Measurements from ENCODE around the gene TOPBP1.

Gene TOPBP1

DNA sequence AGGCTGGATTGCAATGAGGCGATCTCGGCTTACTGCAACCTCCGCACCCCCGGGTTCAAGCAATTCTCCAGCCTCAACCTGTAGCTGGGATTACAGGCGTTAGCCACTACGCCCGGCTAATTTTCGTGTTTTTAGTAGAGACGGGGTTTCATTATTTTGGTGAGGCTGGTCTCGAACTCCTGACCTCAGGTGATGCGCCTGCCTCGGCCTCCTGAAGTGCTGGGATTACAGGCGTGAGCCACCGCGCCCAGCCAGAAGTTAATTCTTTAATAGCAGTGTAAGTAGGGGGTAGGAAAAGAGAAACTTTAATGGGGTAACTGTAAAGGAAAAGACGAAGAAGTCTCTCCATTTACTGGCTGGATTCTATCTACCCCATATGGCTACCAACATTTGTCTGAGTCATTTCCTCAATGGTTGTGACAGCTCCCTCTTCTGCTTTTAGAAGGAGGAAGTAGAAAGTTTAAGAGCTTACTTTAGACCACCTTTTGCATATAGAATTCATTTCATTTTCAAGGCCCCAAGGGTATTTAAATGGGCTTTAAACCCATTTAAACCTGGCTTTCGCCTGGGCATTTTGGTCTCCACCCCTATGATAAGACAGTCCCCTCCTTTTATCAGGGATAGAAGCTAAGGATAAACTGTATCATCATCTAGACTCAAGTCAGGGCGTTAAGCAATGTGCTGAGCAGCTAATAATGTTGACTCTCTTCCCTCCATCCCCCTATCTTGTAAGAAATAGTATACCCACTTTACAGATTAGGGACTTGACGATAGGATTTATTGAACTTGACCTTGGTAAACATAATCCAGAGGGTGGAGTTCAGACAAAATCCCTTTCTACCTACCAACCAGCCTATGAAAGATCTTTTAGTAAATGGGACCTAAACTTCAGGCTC, 89.3 kb downstream of the TOPBP1 start:
- FAIRE-seq (no peak), DNase-seq (ENCODE audit: insufficient read length, low spot score) (no peak)
- TF ChIP-seq, protein P1, sequence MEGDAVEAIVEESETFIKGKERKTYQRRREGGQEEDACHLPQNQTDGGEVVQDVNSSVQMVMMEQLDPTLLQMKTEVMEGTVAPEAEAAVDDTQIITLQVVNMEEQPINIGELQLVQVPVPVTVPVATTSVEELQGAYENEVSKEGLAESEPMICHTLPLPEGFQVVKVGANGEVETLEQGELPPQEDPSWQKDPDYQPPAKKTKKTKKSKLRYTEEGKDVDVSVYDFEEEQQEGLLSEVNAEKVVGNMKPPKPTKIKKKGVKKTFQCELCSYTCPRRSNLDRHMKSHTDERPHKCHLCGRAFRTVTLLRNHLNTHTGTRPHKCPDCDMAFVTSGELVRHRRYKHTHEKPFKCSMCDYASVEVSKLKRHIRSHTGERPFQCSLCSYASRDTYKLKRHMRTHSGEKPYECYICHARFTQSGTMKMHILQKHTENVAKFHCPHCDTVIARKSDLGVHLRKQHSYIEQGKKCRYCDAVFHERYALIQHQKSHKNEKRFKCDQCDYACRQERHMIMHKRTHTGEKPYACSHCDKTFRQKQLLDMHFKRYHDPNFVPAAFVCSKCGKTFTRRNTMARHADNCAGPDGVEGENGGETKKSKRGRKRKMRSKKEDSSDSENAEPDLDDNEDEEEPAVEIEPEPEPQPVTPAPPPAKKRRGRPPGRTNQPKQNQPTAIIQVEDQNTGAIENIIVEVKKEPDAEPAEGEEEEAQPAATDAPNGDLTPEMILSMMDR (IDR thresholded peaks at IDR 0.05; ENCODE audit: insufficient read depth, missing control alignments), result no peak

DNA sequence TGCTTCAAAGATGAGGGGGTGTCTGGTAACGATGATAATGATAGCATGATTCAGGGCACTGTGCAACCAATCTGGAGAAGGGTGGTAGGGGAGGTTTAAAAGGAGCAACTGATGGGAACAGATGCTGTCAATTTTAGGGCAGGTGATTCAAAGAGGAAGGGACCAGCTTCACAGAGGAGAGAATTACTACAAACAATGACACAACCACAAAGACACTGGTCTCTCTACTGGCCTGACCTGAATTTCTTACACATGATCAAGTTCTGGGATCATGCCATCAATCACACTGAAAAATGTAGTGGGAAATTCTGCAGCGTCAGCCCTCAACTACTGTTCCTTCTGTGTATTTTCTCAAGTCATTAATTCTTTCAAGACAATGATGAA, 90.8 kb downstream of the TOPBP1 start:
- no peak for DNase-seq (ENCODE audit: insufficient read length, low spot score)

DNA sequence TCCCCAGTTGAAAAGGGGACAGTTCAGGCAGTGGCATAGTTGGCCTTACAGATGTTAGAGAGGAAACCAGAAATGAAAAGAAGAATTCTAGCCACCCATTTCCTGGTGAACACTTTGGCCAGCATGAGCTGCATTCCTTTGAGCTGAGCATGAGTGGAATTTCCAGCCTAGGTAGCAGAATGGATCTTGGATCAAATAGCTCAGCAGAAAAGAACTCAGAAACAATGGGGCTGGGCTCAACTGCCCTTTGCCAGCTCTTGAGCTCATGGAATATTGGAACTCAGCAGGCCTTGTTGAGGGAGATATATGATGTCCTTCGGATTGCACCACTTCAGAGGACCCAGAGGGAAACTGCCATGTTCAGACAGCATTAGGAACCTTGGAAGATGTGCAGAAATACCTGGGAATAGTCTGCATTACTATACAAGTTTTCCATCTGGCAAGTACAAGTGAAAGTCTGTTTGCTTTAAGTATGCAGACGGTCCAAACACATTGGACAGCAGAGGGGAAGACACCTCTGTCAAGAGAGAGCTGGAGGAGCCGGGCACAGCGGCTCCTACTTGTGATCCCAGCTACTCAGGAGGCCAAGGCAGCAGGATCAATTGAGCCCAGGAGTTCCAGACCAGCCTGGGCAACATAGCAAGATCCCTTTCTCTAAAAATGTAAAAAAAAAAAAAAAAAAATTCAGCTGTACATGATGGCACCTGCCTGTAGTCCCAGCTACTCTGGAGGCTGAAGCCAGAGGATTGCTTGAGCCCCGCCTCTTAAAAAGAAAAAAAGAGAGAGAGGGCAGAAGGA, 91.4 kb downstream of the TOPBP1 start:
- TF ChIP-seq, protein P1 (IDR thresholded peaks at IDR 0.05; ENCODE audit: insufficient read depth, missing control alignments), result no peak
- DNase-seq (ENCODE audit: insufficient read length, low spot score) (no peak), FAIRE-seq (no peak)

More for the DNA sequence above, 90.8 kb downstream of the TOPBP1 start:
- TF ChIP-seq, protein P1 (IDR thresholded peaks at IDR 0.05; ENCODE audit: insufficient read depth, missing control alignments), result no peak
- no peak for FAIRE-seq

- no peak for DNase-seq (ENCODE audit: insufficient read length, low spot score)
- TF ChIP-seq, protein P1 (IDR thresholded peaks at IDR 0.05; ENCODE audit: insufficient read depth, missing control alignments), result no peak
- FAIRE-seq, result no peak
Measured at GRCh38 chr3:133568294-133569014, 93.3 kb downstream of the TOPBP1 start.

DNA sequence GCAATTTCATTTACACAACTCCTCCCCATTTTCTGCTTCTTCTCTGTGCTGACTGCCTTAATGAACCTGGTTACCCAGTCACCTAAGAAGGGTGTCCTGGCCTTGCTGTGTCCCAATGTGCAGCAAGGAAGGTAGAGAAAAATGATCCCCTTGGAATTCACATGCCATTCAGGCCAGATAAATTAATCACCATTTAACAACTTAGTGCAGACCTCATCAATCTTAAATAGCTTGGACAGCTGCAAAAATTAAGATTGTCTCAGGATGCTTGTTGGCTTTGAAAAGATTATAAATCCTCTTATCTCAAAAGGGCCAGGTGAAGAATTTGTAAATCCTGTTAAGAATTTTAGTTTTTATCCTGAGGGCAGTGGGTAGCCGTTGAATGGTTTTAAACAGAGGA, 97.9 kb downstream of the TOPBP1 start:
- DNase-seq (ENCODE audit: insufficient read length, low spot score) (no peak), FAIRE-seq (no peak)
- TF ChIP-seq, protein P1 (IDR thresholded peaks at IDR 0.05; ENCODE audit: insufficient read depth, missing control alignments), result no peak

DNA sequence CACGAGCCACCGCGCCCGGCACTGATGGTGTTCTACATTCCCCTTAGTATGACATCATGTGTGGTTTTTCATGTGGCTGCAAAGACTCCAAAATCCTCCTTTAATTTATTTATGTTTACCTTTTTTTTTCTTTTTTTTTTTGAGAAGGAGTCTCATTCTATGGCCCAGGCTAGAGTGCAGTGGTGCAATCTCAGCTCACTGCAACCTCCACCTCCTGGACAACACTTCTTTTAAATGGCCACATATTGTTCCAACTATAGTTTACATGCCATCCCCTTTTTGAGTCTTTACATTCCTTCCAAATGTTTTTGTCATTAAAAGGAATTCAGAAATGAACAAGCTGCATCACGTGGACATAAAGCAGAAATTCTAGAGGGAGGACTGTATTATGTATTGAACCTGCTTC, 98.6 kb downstream of the TOPBP1 start:
- DNase-seq (ENCODE audit: insufficient read length, low spot score), result no peak
- FAIRE-seq, result no peak

More for the DNA sequence above, 98.6 kb downstream of the TOPBP1 start:
- TF ChIP-seq, protein P1 (IDR thresholded peaks at IDR 0.05; ENCODE audit: insufficient read depth, missing control alignments), result no peak
